Brain microvascular endothelial cell (primary cell): Measurements from ENCODE around the gene MTFP1.

ENCODE experiments used
- DNase-seq: peaks from one replicate; pipeline ENCODE4 v3.0.0-alpha.2; 2020
- H3K27ac ChIP-seq: fragments of 250-450 bp; sonication (Bioruptor Pico); 2 replicates; pipeline ENCODE4 v1.5.1; 2020; ENCODE audit warnings: mild to moderate bottlenecking, moderate library complexity
- H3K27me3 ChIP-seq: fragments of 250-450 bp; sonication (Bioruptor Pico); replicated peaks from 2 replicates; pipeline ENCODE4 v1.5.1; 2020; ENCODE audit warnings: mild to moderate bottlenecking
- H3K36me3 ChIP-seq: fragments of 250-450 bp; sonication (Bioruptor Pico); replicated peaks from 2 replicates; pipeline ENCODE4 v1.5.1; 2020; ENCODE audit warnings: mild to moderate bottlenecking
- H3K4me3 ChIP-seq: 2 replicates; pipeline ENCODE4 v1.5.1; 2011; ENCODE audit warnings: low read depth, mild to moderate bottlenecking, control low read depth, low read length, moderate library complexity
- CTCF ChIP-seq: IDR thresholded peaks from 2 replicates; pipeline ENCODE4 v1.5.1; 2011; ENCODE audit warnings: low read depth, mild to moderate bottlenecking, moderate library complexity, low read length, control low read depth, inconsistent platforms; ENCODE audit errors: missing control alignments
- in situ Hi-C: cut with HindIII; loops from 2 replicates; pipeline ENCODE4 v1.10.0; 2017; ENCODE audit warnings: low sequenced_read_pairs, low pct_ligation_motif_present

The MTFP1 gene

DNA sequence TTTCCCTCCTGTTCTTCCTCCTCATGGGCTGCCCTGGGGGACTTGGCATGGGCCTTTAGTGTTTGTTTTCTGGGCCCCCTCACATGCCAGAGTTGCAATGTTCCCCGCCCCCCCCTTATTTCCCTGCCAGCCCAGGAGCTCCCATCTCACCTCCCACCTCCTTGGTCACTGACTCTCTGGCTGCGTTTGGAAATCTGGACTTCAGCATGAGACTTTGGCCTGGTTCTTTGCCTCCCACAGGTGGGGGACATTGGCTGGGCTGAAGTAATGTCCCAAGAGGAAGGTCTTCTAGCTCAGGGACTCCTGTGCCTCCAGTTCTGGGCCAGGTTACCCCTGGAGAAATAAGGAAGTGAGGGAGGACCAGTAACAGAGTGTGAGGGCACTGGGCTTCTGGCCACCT lies 7.0 kb downstream of the MTFP1 start:
- peaks cover 5% of the 10 kb centered on the region for H3K36me3 ChIP-seq
- no peak overlapping the region for H3K27ac ChIP-seq
- H3K27me3 ChIP-seq = no peaks in the 10 kb centered on the region
- in situ Hi-C loops = no loop called here
- no peak for TF ChIP-seq CTCF
- H3K4me3 ChIP-seq = no peak overlapping the region
- DNase-seq = no peak

- no peak for DNase-seq
- no peak for TF ChIP-seq CTCF
These were observed 7.7 kb downstream of the MTFP1 start for GRCh38 chr22:30433227-30433626.

GRCh38 chr22:30433773-30434172 lies 8.2 kb downstream of the MTFP1 start:
- Histone ChIP-seq H3K36me3 (peaks cover under 1% of the 10 kb centered on the region), H3K27me3 (no peaks in the 10 kb centered on the region), H3K4me3 (no peak overlapping the region), H3K27ac (no peak overlapping the region)
- TF ChIP-seq CTCF = no peak
- in situ Hi-C loops = no loop called here
- no peak for DNase-seq

More at GRCh38 chr22:30433227-30433626, 7.7 kb downstream of the MTFP1 start:
- Histone ChIP-seq H3K4me3 (no peak overlapping the region), H3K27me3 (no peaks in the 10 kb centered on the region), H3K27ac (no peak overlapping the region), H3K36me3 (peaks cover 5% of the 10 kb centered on the region)
- in situ Hi-C loops = no loop called here

GRCh38 chr22:30434843-30435242 lies 9.3 kb downstream of the MTFP1 start:
- in situ Hi-C loops = no loop called here
- Histone ChIP-seq H3K4me3 (no peak overlapping the region), H3K36me3 (no peaks in the 10 kb centered on the region), H3K27ac (no peak overlapping the region), H3K27me3 (no peaks in the 10 kb centered on the region)
- TF ChIP-seq CTCF = no peak
- no peak for DNase-seq

DNA sequence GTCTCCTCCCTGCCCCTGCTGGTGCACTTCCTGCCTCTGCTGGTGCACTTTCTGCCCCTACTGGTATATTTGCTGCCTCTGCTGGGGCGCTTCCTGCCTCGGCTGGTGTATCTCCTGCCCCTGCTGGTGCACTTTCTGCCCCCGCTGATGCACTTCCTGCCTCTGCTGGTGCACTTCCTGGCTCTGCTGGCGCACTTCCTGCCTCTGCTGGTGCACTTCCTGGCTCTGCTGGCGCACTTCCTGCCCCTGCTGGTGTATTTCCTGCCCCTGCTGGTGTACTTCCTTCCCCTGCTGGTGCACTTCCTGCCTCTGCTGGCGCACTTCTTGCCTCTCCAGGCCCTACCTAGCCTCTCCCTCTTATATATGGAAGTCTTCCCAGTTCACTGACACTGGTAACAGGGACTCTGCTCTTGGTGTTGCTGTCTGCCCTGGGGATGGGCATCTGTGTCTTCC lies 10.1 kb downstream of the MTFP1 start:
- in situ Hi-C loops = no loop called here
- Histone ChIP-seq H3K27ac (no peak overlapping the region), H3K4me3 (no peak overlapping the region), H3K27me3 (no peaks in the 10 kb centered on the region), H3K36me3 (no peaks in the 10 kb centered on the region)
- no peak for TF ChIP-seq CTCF
- no peak for DNase-seq

DNA sequence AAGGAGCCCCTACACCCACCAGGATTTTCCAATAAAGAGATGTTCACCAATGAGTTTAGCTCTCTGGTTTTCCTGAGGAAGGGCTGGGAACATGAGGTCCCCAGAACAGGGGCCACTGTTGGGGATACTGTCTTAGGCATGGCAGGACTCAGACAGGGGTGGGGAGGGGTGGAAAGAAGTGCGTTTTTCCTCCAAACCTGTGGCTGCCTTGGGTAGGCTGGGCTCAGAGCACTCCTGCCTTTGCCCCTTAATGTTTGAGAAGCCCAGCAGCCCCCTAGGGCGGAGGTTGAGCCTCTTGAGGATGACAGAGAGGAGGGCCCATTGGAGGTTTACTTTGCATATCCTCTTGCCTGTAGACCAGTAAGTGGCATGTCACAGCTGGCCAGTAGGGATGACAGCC lies 10.6 kb downstream of the MTFP1 start:
- Histone ChIP-seq H3K27ac (no peak overlapping the region), H3K27me3 (no peaks in the 10 kb centered on the region), H3K4me3 (no peak overlapping the region), H3K36me3 (no peaks in the 10 kb centered on the region)
- no peak for TF ChIP-seq CTCF
- DNase-seq = no peak
- in situ Hi-C loops = no loop called here
